HepG2 (cell line): ENCODE results near the gene SYCP2L. TPM values are rescaled to one million over a fixed set of nuclear protein-coding genes. Genes with fewer than 3 reads are reported as not detected.

Experiments used
- ATAC-seq: fragments of 200-7000 bp; cut with Tn5 transposase; 3 replicates; pipeline ENCODE4 v1.9.1; 2020; ENCODE audit warnings: mild to moderate bottlenecking, moderate library complexity
- BruUV-seq: library from RNA; stranded (reverse); fragments of 400-500 nt; replicated peaks from 2 replicates; lab custom pipeline; 2021; lab: Mats Ljungman, UMichigan
- CTCF ChIA-PET: fragments of 300-600 bp; formaldehyde crosslinking; extraction: SDS; loops from one replicate; lab custom pipeline; 2021; ENCODE audit warnings: low total read pairs, inconsistent platforms, low intra/inter-chr PET ratio; lab: Yijun Ruan, JAX
- POLR2A ChIA-PET: fragments of 350-600 bp; sonication (Branson Sonifier 250); formaldehyde crosslinking; loops from one replicate; lab custom pipeline; 2020; ENCODE audit warnings: antibody characterized with exemption, inconsistent platforms; lab: Yijun Ruan, JAX
- DNase-seq: peaks from one replicate; pipeline ENCODE4 v3.0.0-alpha.2; 2015; ENCODE audit warnings: low spot score
- FAIRE-seq: peaks from 3 replicates; lab custom pipeline; 2011; peaks lifted over from hg19 to GRCh38; lab: Jason Lieb, UNC
- H2AFZ ChIP-seq: one replicate; pipeline ENCODE4 v1.6.1; 2011; ENCODE audit warnings: low read length, inconsistent platforms
- H3K27ac ChIP-seq: fragments of 300-600 bp; 3 replicates; pipeline ENCODE4 v1.8.0; 2011; ENCODE audit warnings: mixed run types, mild to moderate bottlenecking, mixed read lengths, low read length, inconsistent platforms; ENCODE audit not compliant: insufficient read depth; ENCODE audit errors: extremely low read length
- H3K27me3 ChIP-seq, 2 experiments: fragments of 200-600 bp in 1 of 2; 2 replicates in 1 of 2; 3 replicates in 1 of 2; pipeline versions ENCODE4 v1.6.0 to v1.8.0; 2011; ENCODE audit warnings: low read length in 2 of 2, mild to moderate bottlenecking in 2 of 2, moderate library complexity in 2 of 2, inconsistent platforms in 1 of 2; ENCODE audit not compliant: insufficient read depth in 2 of 2, control insufficient read depth in 1 of 2
- H3K36me3 ChIP-seq, 2 experiments: fragments of 200-600 bp in 1 of 2; replicated peaks in 1 of 2; 2 replicates in 1 of 2; 3 replicates in 1 of 2; pipeline versions ENCODE4 v1.5.1 to v1.8.0; 2011; ENCODE audit warnings: low read length in 2 of 2, inconsistent platforms in 1 of 2; ENCODE audit not compliant: insufficient read depth in 2 of 2, control insufficient read depth in 1 of 2
- H3K4me1 ChIP-seq: 2 replicates; pipeline ENCODE4 v1.5.1; 2012; ENCODE audit warnings: low read length, inconsistent platforms; ENCODE audit not compliant: insufficient read depth
- H3K4me2 ChIP-seq: 2 replicates; pipeline ENCODE4 v1.6.0; 2011; ENCODE audit warnings: low read depth, low read length, inconsistent platforms
- H3K4me3 ChIP-seq, 3 experiments: fragments of 200-600 bp in 1 of 3; sonication (generic), shearing (Covaris generic) in 1 of 3; replicated peaks in 1 of 3; 2 replicates each; pipeline ENCODE4 v1.5.1; 2011 to 2016; ENCODE audit warnings: low read length in 3 of 3, inconsistent platforms in 2 of 3, low read depth in 2 of 3, mild to moderate bottlenecking in 2 of 3, control low read depth in 1 of 3, mixed read lengths in 1 of 3; ENCODE audit not compliant: insufficient read depth in 1 of 3
- H3K79me2 ChIP-seq: one replicate; pipeline ENCODE4 v1.6.1; 2011; ENCODE audit warnings: low read length, inconsistent platforms; ENCODE audit not compliant: insufficient read depth
- H3K9ac ChIP-seq: 2 replicates; pipeline ENCODE4 v1.6.0; 2011; ENCODE audit warnings: mild to moderate bottlenecking, low read depth, low read length, inconsistent platforms; ENCODE audit not compliant: insufficient read depth
- H3K9me3 ChIP-seq: 2 replicates; pipeline ENCODE4 v1.5.1; 2012; ENCODE audit warnings: mild to moderate bottlenecking, low read length
- H4K20me1 ChIP-seq: 2 replicates; pipeline ENCODE4 v1.6.0; 2011; ENCODE audit warnings: inconsistent platforms, mild to moderate bottlenecking, low read length, moderate library complexity; ENCODE audit not compliant: insufficient read depth
- CREB1 ChIP-seq, 2 experiments: fragments of 450-650 bp in 1 of 2; IDR thresholded peaks; 2 replicates each; pipeline ENCODE4 v1.6.1; 2016 to 2017; ENCODE audit warnings: control low read depth in 1 of 2, mild to moderate bottlenecking in 1 of 2, missing compliant biosample characterization in 1 of 2, missing genetic modification characterization in 1 of 2
- ERF ChIP-seq: IDR thresholded peaks from 2 replicates; pipeline ENCODE4 v1.6.1; 2018; ENCODE audit warnings: missing biosample characterization, missing genetic modification reagents
- FOSL2 ChIP-seq: sonication (generic); formaldehyde crosslinking; IDR thresholded peaks from 2 replicates; pipeline ENCODE4 v1.4.0; 2020; ENCODE audit warnings: missing genetic modification reagents
- GABPB1 ChIP-seq: IDR thresholded peaks from 2 replicates; pipeline ENCODE4 v1.6.1; 2016; ENCODE audit warnings: mild to moderate bottlenecking, missing genetic modification reagents, moderate library complexity, missing compliant biosample characterization
- GFI1 ChIP-seq: sonication (generic); formaldehyde crosslinking; IDR thresholded peaks from 2 replicates; pipeline ENCODE4 v1.5.0; 2020; ENCODE audit warnings: missing genetic modification reagents, mild to moderate bottlenecking, borderline replicate concordance
- HIVEP1 ChIP-seq: sonication (generic); formaldehyde crosslinking; IDR thresholded peaks from 2 replicates; pipeline ENCODE4 v1.4.0; 2020; ENCODE audit warnings: mild to moderate bottlenecking, missing genetic modification reagents
- IRF2 ChIP-seq: IDR thresholded peaks from 2 replicates; pipeline ENCODE4 v1.6.1; 2018; ENCODE audit warnings: missing genetic modification reagents, missing compliant biosample characterization
- RAD21 ChIP-seq: fragments of 450-650 bp; formaldehyde crosslinking; IDR thresholded peaks from 2 replicates; pipeline ENCODE4 v1.5.0; 2020; ENCODE audit warnings: mild to moderate bottlenecking
- SNRNP70 ChIP-seq: fragments of 200-400 bp; formaldehyde crosslinking; IDR thresholded peaks from 2 replicates; pipeline ENCODE4 v1.6.1; 2017; ENCODE audit warnings: mild to moderate bottlenecking, low read depth, low read length, moderate library complexity
- SOX13 ChIP-seq, 3 experiments: fragments of 450-650 bp in 1 of 3; sonication (generic) in 1 of 3; formaldehyde crosslinking in 1 of 3; IDR thresholded peaks in 2 of 3; conservative IDR thresholded peaks in 1 of 3; 2 replicates each; pipeline versions ENCODE4 v1.5.0 to v1.6.1; 2016 to 2020; ENCODE audit warnings: antibody characterized with exemption in 1 of 3, mild to moderate bottlenecking in 1 of 3, missing compliant biosample characterization in 1 of 3, missing genetic modification reagents in 1 of 3, moderate library complexity in 1 of 3
- STAT5B ChIP-seq: sonication (generic); formaldehyde crosslinking; IDR thresholded peaks from 2 replicates; pipeline ENCODE4 v1.4.0; 2020; ENCODE audit warnings: missing genetic modification reagents
- TBL1XR1 ChIP-seq: fragments of 150-350 bp; IDR thresholded peaks from 2 replicates; pipeline ENCODE4 v1.6.1; 2014; ENCODE audit warnings: borderline replicate concordance, low read length; ENCODE audit not compliant: partially characterized antibody
- TERF1 ChIP-seq: sonication (generic); formaldehyde crosslinking; IDR thresholded peaks from 2 replicates; pipeline ENCODE4 v1.8.0; 2022; ENCODE audit warnings: mild to moderate bottlenecking, missing genetic modification reagents, moderate library complexity
- ZBTB38 ChIP-seq: sonication (generic); formaldehyde crosslinking; IDR thresholded peaks from 2 replicates; pipeline ENCODE4 v1.5.1; 2020; ENCODE audit warnings: mild to moderate bottlenecking, missing genetic modification reagents
- ZNF138 ChIP-seq: sonication (generic); formaldehyde crosslinking; IDR thresholded peaks from 2 replicates; pipeline ENCODE4 v1.5.0; 2020; ENCODE audit warnings: mild to moderate bottlenecking, low read depth, missing genetic modification reagents
- ZNF225 ChIP-seq: sonication (generic); formaldehyde crosslinking; IDR thresholded peaks from 2 replicates; pipeline ENCODE4 v1.4.0; 2020; ENCODE audit warnings: mild to moderate bottlenecking, missing genetic modification reagents
- ZNF280D ChIP-seq: sonication (generic); formaldehyde crosslinking; IDR thresholded peaks from 2 replicates; pipeline ENCODE4 v1.5.1; 2020; ENCODE audit warnings: mild to moderate bottlenecking, missing genetic modification reagents
- ZNF292 ChIP-seq: sonication (generic); formaldehyde crosslinking; IDR thresholded peaks from 2 replicates; pipeline ENCODE4 v1.8.1; 2022; ENCODE audit warnings: mild to moderate bottlenecking, low read depth, missing genetic modification reagents, borderline replicate concordance
- ZNF33B ChIP-seq: sonication (generic); formaldehyde crosslinking; IDR thresholded peaks from 2 replicates; pipeline ENCODE4 v1.5.1; 2020; ENCODE audit warnings: mild to moderate bottlenecking, missing genetic modification reagents
- ZNF383 ChIP-seq: sonication (generic); formaldehyde crosslinking; IDR thresholded peaks from 2 replicates; pipeline ENCODE4 v1.4.0; 2020; ENCODE audit warnings: missing genetic modification reagents, mild to moderate bottlenecking, borderline replicate concordance
- ZNF558 ChIP-seq: sonication (generic); formaldehyde crosslinking; IDR thresholded peaks from 2 replicates; pipeline ENCODE4 v1.9.0; 2022; ENCODE audit warnings: mild to moderate bottlenecking, missing genetic modification reagents, borderline replicate concordance
- ZNF670 ChIP-seq: sonication (generic); formaldehyde crosslinking; IDR thresholded peaks from 2 replicates; pipeline ENCODE4 v1.8.0; 2022; ENCODE audit warnings: mild to moderate bottlenecking, missing genetic modification reagents, borderline replicate concordance
- WGBS: methylation state at CpG from one replicate; pipeline ENCODE4 v1.1.6; 2017; ENCODE audit warnings: low lambda C conversion rate; 5-methylcytosine and 5-hydroxymethylcytosine counted together
- in situ Hi-C: cut with HindIII; loops from 2 replicates; pipeline ENCODE4 v1.10.0; 2017; ENCODE audit warnings: low pct_unique_long_range_greater_than_20kb; ENCODE audit not compliant: extremely low pct_ligation_motif_present
- intact Hi-C: fragments of 100-400 bp; cut with micrococcal nuclease; formaldehyde crosslinking; loops from one replicate; pipeline ENCODE4 v1.10.0; 2022; ENCODE audit not compliant: unreplicated experiment
- polyA plus RNA-seq, 8 experiments: library from polyadenylated mRNA; depleted of rRNA in 3 of 8; stranded (reverse) in 7 of 8; unstranded in 1 of 8; fragments of >200 nt; fragmentation: Illumina TruSeq in 4 of 8; extraction: Trizol in 4 of 8; gene quantifications; 2 replicates each; pipeline versions ENCODE4 v1.2.1 to v1.2.3, GENCODE V29; 2011 to 2016; ENCODE audit warnings: low read depth in 4 of 8, missing spikeins in 1 of 8, mixed read lengths in 1 of 8; ENCODE audit not compliant: insufficient read depth in 1 of 8
- total RNA-seq, 5 experiments: library from RNA; depleted of rRNA; stranded (reverse); fragments of >200 nt; fragmentation: Illumina TruSeq; extraction: Trizol; gene quantifications; 2 replicates each; pipeline ENCODE4 v1.2.3, GENCODE V29; 2016; ENCODE audit warnings: low read depth in 1 of 5

SYCP2L gene
- total and polyA plus RNA-seq, 2 of the 13 experiments (the other 11 are each of a cell fraction or from before 2014, with no cell fraction given): 0.22 to 0.54 TPM

GRCh38 chr6:11006061-11006460 lies 119.2 kb downstream of the SYCP2L start:
- FAIRE-seq: no peak
- 60% methylated on average over 4 of the region's 4 CpGs for WGBS
- no peak overlapping the region for H3K4me3 ChIP-seq
- BruUV-seq: no TSS peak
- DNase-seq: peak; percentile 29
- peak; percentile 54 for ATAC-seq
- H3K79me2 ChIP-seq: peaks cover 7% of the 10 kb centered on the region
- ChIA-PET CTCF (interaction anchor here (3.0 kb wide), 1 partner anchor 38 kb away, joined by 9 read pairs; the partner anchor contains the start of gene ELOVL2), POLR2A (interaction anchor here (1.2 kb wide), 1 partner anchor 51 kb away, joined by 5 read pairs; no protein-coding TSS in a partner anchor)
- H3K36me3 ChIP-seq: peaks cover 2 to 17% of the 10 kb centered on the region in 2 experiments; a peak in 4 of 5 replicates
- intact Hi-C loops: no loop called here
- no peak overlapping the region for H3K9ac ChIP-seq
- peaks cover 87% of the 10 kb centered on the region for H3K4me1 ChIP-seq
- H3K9me3 ChIP-seq: no peaks in the 10 kb centered on the region
- no peak overlapping the region for H3K4me2 ChIP-seq
- H4K20me1 ChIP-seq: no peaks in the 10 kb centered on the region
- no peak overlapping the region for H2AFZ ChIP-seq
- no peaks in the 10 kb centered on the region for H3K27me3 ChIP-seq
- in situ Hi-C loops: no loop called here
- peak overlapping the region; percentile 6 for H3K27ac ChIP-seq
- TF ChIP-seq CREB1 (IDR thresholded peaks at IDR 0.05) (no peak), CREB1 (CRISPR knock-in tag; IDR thresholded peaks at IDR 0.05) (0 out of 2 replicates have a peak, but pooled peaks have one; percentile 6), RAD21 (CRISPR knock-in tag) (no peak), ZBTB38 (CRISPR knock-in tag) (peak; percentile 43; the same call in 1 of the 2 replicates), ZNF225 (no peak), GFI1 (CRISPR knock-in tag) (0 out of 2 replicates have a peak, but pooled peaks have one; percentile 46), ZNF138 (no peak), ZNF558 (no peak), SOX13 (IDR thresholded peaks at IDR 0.05) (no peak), SOX13 (CRISPR knock-in tag; conservative IDR thresholded peaks at IDR 0.05 in 1 of 2, IDR thresholded peaks at IDR 0.05 in 1 of 2) (no peak), ZNF33B (no peak), ZNF383 (CRISPR knock-in tag) (no peak), ZNF670 (no peak), FOSL2 (CRISPR knock-in tag) (0 out of 2 replicates have a peak, but pooled peaks have one; percentile 11), SNRNP70 (no peak), ZNF292 (CRISPR knock-in tag) (peak; percentile 22; the same call in 1 of the 2 replicates), STAT5B (no peak), HIVEP1 (no peak), IRF2 (no peak), GABPB1 (CRISPR knock-in tag) (no peak), ERF (CRISPR knock-in tag) (no peak), TERF1 (no peak), TBL1XR1 (no peak), ZNF280D (no peak)
